ENCODE data around the gene MEP1A. TPM values are rescaled to one million over a fixed set of nuclear protein-coding genes. Genes with fewer than 3 reads are reported as not detected.
"Not testable (repeated sequence)": the region's sequence is repeated elsewhere in the genome, so short reads cannot be mapped to it uniquely, and the experiment has no call there.

Gene MEP1A
- polyA plus RNA-seq, 6 donors from 2014 or later: not detected

- no peak for ATAC-seq (ENCODE audit: low read depth in 2 of 2)
- Mint-ChIP-seq H3K4me3 (no peak overlapping the region), H3K9me3 (peaks cover 0 to 4% (median 1%) of the 10 kb centered on the region in 7 donors), H3K36me3 (no peaks in the 10 kb centered on the region), H3K4me1 (no peaks in the 10 kb centered on the region), H3K27me3 (peaks cover 3 to 16% (median 10%) of the 10 kb centered on the region in 3 donors), H3K27ac (no peak overlapping the region)
- no peak for DNase-seq
Observed at GRCh38 chr6:46819561-46819960, 26.4 kb downstream of the MEP1A start.

- Mint-ChIP-seq H3K27ac (no peak overlapping the region), H3K4me1 (no peaks in the 10 kb centered on the region), H3K9me3 (peaks cover 0 to under 1% (median 0%) of the 10 kb centered on the region in 7 donors), H3K27me3 (peaks cover 0 to 6% (median 4%) of the 10 kb centered on the region in 3 donors), H3K4me3 (no peak overlapping the region), H3K36me3 (no peaks in the 10 kb centered on the region)
- DNase-seq (no peak), ATAC-seq (ENCODE audit: low read depth in 2 of 2) (no peak)
Observed at GRCh38 chr6:46821458-46821881, 28.3 kb downstream of the MEP1A start.

GRCh38 chr6:46828939-46829338, 35.8 kb downstream of the MEP1A start:
- Mint-ChIP-seq H3K4me1 (peaks cover 0 to 10% (median 5%) of the 10 kb centered on the region in 3 donors), H3K27ac (peak overlapping the region in 1 of 6 donors; percentile 63), H3K4me3 (no peak overlapping the region)

GRCh38 chr6:46832816-46833215, 39.6 kb downstream of the MEP1A start:
- ATAC-seq (ENCODE audit: low read depth in 2 of 2) (no peak), DNase-seq (no peak)
- Mint-ChIP-seq H3K27ac (peak overlapping the region in 1 of 6 donors; percentile 47), H3K4me1 (peaks cover 0 to 10% (median 5%) of the 10 kb centered on the region in 3 donors), H3K36me3 (no peaks in the 10 kb centered on the region), H3K27me3 (no peaks in the 10 kb centered on the region), H3K9me3 (no peaks in the 10 kb centered on the region), H3K4me3 (no peak overlapping the region)

More at GRCh38 chr6:46828939-46829338, 35.8 kb downstream of the MEP1A start:
- no peaks in the 10 kb centered on the region for H3K36me3 Mint-ChIP-seq
- H3K9me3 Mint-ChIP-seq: no peaks in the 10 kb centered on the region
- ATAC-seq (ENCODE audit: low read depth in 2 of 2) (no peak), DNase-seq (no peak)
- H3K27me3 Mint-ChIP-seq: no peaks in the 10 kb centered on the region

- not testable (repeated sequence) for DNase-seq; H3K9me3 Mint-ChIP-seq; H3K27me3 Mint-ChIP-seq; ATAC-seq (ENCODE audit: low read depth in 2 of 2); H3K36me3 Mint-ChIP-seq; H3K27ac Mint-ChIP-seq; H3K4me1 Mint-ChIP-seq; H3K4me3 Mint-ChIP-seq
Observed at GRCh38 chr6:46834257-46834916, 41.2 kb downstream of the MEP1A start.

GRCh38 chr6:46834991-46835390, 41.8 kb downstream of the MEP1A start:
- not testable (repeated sequence) for H3K9me3 Mint-ChIP-seq; H3K4me1 Mint-ChIP-seq; H3K4me3 Mint-ChIP-seq; H3K27ac Mint-ChIP-seq; ATAC-seq (ENCODE audit: low read depth in 2 of 2); H3K27me3 Mint-ChIP-seq; DNase-seq; H3K36me3 Mint-ChIP-seq

- peaks cover 5 to 6% of the 10 kb centered on the region in 2 donors for H3K36me3 Mint-ChIP-seq
Observed at GRCh38 chr6:46838033-46838432, 44.8 kb downstream of the MEP1A start.

GRCh38 chr6:46842252-46842846, 49.2 kb downstream of the MEP1A start:
- ATAC-seq (ENCODE audit: low read depth in 2 of 2); H3K4me1 Mint-ChIP-seq; H3K27ac Mint-ChIP-seq; H3K36me3 Mint-ChIP-seq; H3K4me3 Mint-ChIP-seq; DNase-seq; H3K27me3 Mint-ChIP-seq: not testable (repeated sequence)
- peaks cover 7 to 31% (median 21%) of the 10 kb centered on the region in 7 donors for H3K9me3 Mint-ChIP-seq

More at GRCh38 chr6:46838033-46838432, 44.8 kb downstream of the MEP1A start:
- H3K9me3 Mint-ChIP-seq: peaks cover 6 to 30% (median 20%) of the 10 kb centered on the region in 7 donors
- no peak for ATAC-seq (ENCODE audit: low read depth in 2 of 2)
- H3K27ac Mint-ChIP-seq: no peak overlapping the region
- no peak for DNase-seq
- H3K4me1 Mint-ChIP-seq: no peaks in the 10 kb centered on the region
- H3K27me3 Mint-ChIP-seq: no peaks in the 10 kb centered on the region
- H3K4me3 Mint-ChIP-seq: no peak overlapping the region

- Mint-ChIP-seq H3K27me3 (peaks cover 7 to 14% (median 12%) of the 10 kb centered on the region in 3 donors), H3K36me3 (peaks cover 5 to 7% of the 10 kb centered on the region in 2 donors), H3K27ac (no peak overlapping the region), H3K4me3 (no peak overlapping the region), H3K4me1 (peaks cover 3 to 6% (median 6%) of the 10 kb centered on the region in 3 donors), H3K9me3 (peaks cover 7 to 29% (median 21%) of the 10 kb centered on the region in 7 donors)
- ATAC-seq (ENCODE audit: low read depth in 2 of 2): no peak
- no peak for DNase-seq
Observed at GRCh38 chr6:46845126-46845525, 51.9 kb downstream of the MEP1A start.

GRCh38 chr6:46848684-46849360, 55.6 kb downstream of the MEP1A start:
- Mint-ChIP-seq H3K4me1 (peaks cover 3 to 8% (median 6%) of the 10 kb centered on the region in 3 donors), H3K9me3 (no peaks in the 10 kb centered on the region), H3K36me3 (no peaks in the 10 kb centered on the region), H3K4me3 (peak overlapping the region in 3 of 8 donors; percentile 37 to 57 (median 45)), H3K27ac (no peak overlapping the region), H3K27me3 (peaks cover 13 to 19% (median 14%) of the 10 kb centered on the region in 3 donors)
- ATAC-seq (ENCODE audit: low read depth in 2 of 2) (peak; percentile 32 to 58), DNase-seq (peak; percentile 29)

GRCh38 chr6:46849361-46849690, 56.1 kb downstream of the MEP1A start:
- H3K27me3 Mint-ChIP-seq: peaks cover 13 to 19% (median 14%) of the 10 kb centered on the region in 3 donors
- no peak for ATAC-seq (ENCODE audit: low read depth in 2 of 2)
- H3K27ac Mint-ChIP-seq: no peak overlapping the region

GRCh38 chr6:46850792-46851191, 57.6 kb downstream of the MEP1A start:
- H3K9me3 Mint-ChIP-seq: no peaks in the 10 kb centered on the region
- no peak for ATAC-seq (ENCODE audit: low read depth in 2 of 2)
- peaks cover 3 to 8% (median 6%) of the 10 kb centered on the region in 3 donors for H3K4me1 Mint-ChIP-seq
- H3K36me3 Mint-ChIP-seq: no peaks in the 10 kb centered on the region
- no peak for DNase-seq
- H3K4me3 Mint-ChIP-seq: no peak overlapping the region
- H3K27me3 Mint-ChIP-seq: peaks cover 13 to 19% (median 14%) of the 10 kb centered on the region in 3 donors
- H3K27ac Mint-ChIP-seq: no peak overlapping the region

More at GRCh38 chr6:46849361-46849690, 56.1 kb downstream of the MEP1A start:
- Mint-ChIP-seq H3K4me3 (peak overlapping the region in 1 of 8 donors; percentile 28), H3K9me3 (no peaks in the 10 kb centered on the region), H3K4me1 (peaks cover 3 to 8% (median 6%) of the 10 kb centered on the region in 3 donors), H3K36me3 (no peaks in the 10 kb centered on the region)
- DNase-seq: no peak

- not testable (repeated sequence) for H3K36me3 Mint-ChIP-seq; DNase-seq; ATAC-seq (ENCODE audit: low read depth in 2 of 2); H3K9me3 Mint-ChIP-seq; H3K4me1 Mint-ChIP-seq; H3K27ac Mint-ChIP-seq; H3K4me3 Mint-ChIP-seq
- peaks cover 13 to 19% (median 14%) of the 10 kb centered on the region in 3 donors for H3K27me3 Mint-ChIP-seq
Observed at GRCh38 chr6:46851576-46851975, 58.4 kb downstream of the MEP1A start.

Data from naive B cell (primary cell).